Progenitor cell of endocrine pancreas (in vitro differentiated cells): ENCODE data around the gene SCYGR1. TPM values are rescaled to one million over a fixed set of nuclear protein-coding genes. Genes with fewer than 3 reads are reported as not detected.

Source experiments
- DNase-seq: peaks from one replicate; pipeline ENCODE4 v3.0.0; 2021; ENCODE audit warnings: low spot score; ENCODE audit not compliant: unreplicated experiment
- H3K27ac Mint-ChIP-seq: 2 replicates; pipeline ENCODE4 v1.8.0; 2021; ENCODE audit warnings: mild to moderate bottlenecking, moderate library complexity, mixed read lengths
- H3K27me3 Mint-ChIP-seq: 2 replicates; pipeline ENCODE4 v1.8.0; 2021; ENCODE audit warnings: mixed read lengths
- H3K36me3 Mint-ChIP-seq: 2 replicates; pipeline ENCODE4 v1.8.0; 2022; ENCODE audit warnings: mixed read lengths; ENCODE audit not compliant: insufficient read depth
- H3K4me1 Mint-ChIP-seq: 2 replicates; pipeline ENCODE4 v1.8.0; 2021; ENCODE audit warnings: low read depth, mixed read lengths
- H3K4me3 Mint-ChIP-seq: 2 replicates; pipeline ENCODE4 v1.8.0; 2021; ENCODE audit warnings: low read depth, mild to moderate bottlenecking, moderate library complexity, mixed read lengths
- H3K9me3 Mint-ChIP-seq: 2 replicates; pipeline ENCODE4 v1.8.0; 2021; ENCODE audit warnings: low read depth, mixed read lengths
- CTCF ChIP-seq: fragments of 200-600 bp; sonication (generic); IDR thresholded peaks from one replicate; pipeline ENCODE4 v1.5.0; 2021; ENCODE audit warnings: antibody characterized with exemption, mild to moderate bottlenecking; ENCODE audit not compliant: unreplicated experiment
- total RNA-seq: library from RNA; stranded (reverse); gene quantifications from 2 replicates; pipeline ENCODE4 v1.2.1, GENCODE V29; 2021

The SCYGR1 gene
- total RNA-seq, 1 donor from 2014 or later: not detected

GRCh38 chr2:227377467-227378351 is 10.0 kb downstream of the SCYGR1 start:
- Mint-ChIP-seq H3K27me3 (no peaks in the 10 kb centered on the region), H3K36me3 (no peaks in the 10 kb centered on the region), H3K27ac (peak overlapping the region; percentile 41), H3K9me3 (no peaks in the 10 kb centered on the region), H3K4me1 (no peaks in the 10 kb centered on the region), H3K4me3 (no peak overlapping the region)
- no peak for DNase-seq
- TF ChIP-seq CTCF: no peak

GRCh38 chr2:227376656-227377396 is 10.9 kb downstream of the SCYGR1 start:
- no peak for TF ChIP-seq CTCF
- Mint-ChIP-seq H3K9me3 (no peaks in the 10 kb centered on the region), H3K4me3 (no peak overlapping the region), H3K27me3 (no peaks in the 10 kb centered on the region), H3K27ac (no peak overlapping the region), H3K4me1 (no peaks in the 10 kb centered on the region), H3K36me3 (no peaks in the 10 kb centered on the region)
- DNase-seq: no peak

- Mint-ChIP-seq H3K36me3 (no peaks in the 10 kb centered on the region), H3K4me1 (no peaks in the 10 kb centered on the region), H3K9me3 (no peaks in the 10 kb centered on the region), H3K4me3 (no peak overlapping the region), H3K27me3 (no peaks in the 10 kb centered on the region), H3K27ac (no peak overlapping the region)
- no peak for TF ChIP-seq CTCF
- DNase-seq: no peak
Observed at GRCh38 chr2:227374158-227374557, 13.6 kb downstream of the SCYGR1 start.

- no peak for TF ChIP-seq CTCF
- DNase-seq: no peak
- Mint-ChIP-seq H3K27me3 (no peaks in the 10 kb centered on the region), H3K4me3 (no peak overlapping the region), H3K4me1 (no peaks in the 10 kb centered on the region), H3K36me3 (no peaks in the 10 kb centered on the region), H3K9me3 (no peaks in the 10 kb centered on the region), H3K27ac (no peak overlapping the region)
Observed at GRCh38 chr2:227373389-227373788, 14.4 kb downstream of the SCYGR1 start.

- Mint-ChIP-seq H3K27me3 (no peaks in the 10 kb centered on the region), H3K9me3 (no peaks in the 10 kb centered on the region), H3K36me3 (no peaks in the 10 kb centered on the region), H3K4me3 (no peak overlapping the region), H3K4me1 (no peaks in the 10 kb centered on the region), H3K27ac (no peak overlapping the region)
- no peak for TF ChIP-seq CTCF
- DNase-seq: no peak
Observed at GRCh38 chr2:227370791-227371312, 16.9 kb downstream of the SCYGR1 start.
